Measurements from ENCODE around the gene CRADD. TPM values are rescaled to one million over a fixed set of nuclear protein-coding genes. Genes with fewer than 3 reads are reported as not detected.

The CRADD gene
- total RNA-seq, 1 experiment from 2014 or later = 7.6 TPM

GRCh38 chr12:93679308-93679925 is 2.2 kb downstream of the CRADD start:
- peaks cover 3% of the 10 kb centered on the region; the same call in 1 of the 2 replicates for H3K4me1 ChIP-seq (ENCODE audit: insufficient read depth, low read length)
- H3K79me1 ChIP-seq (ENCODE audit: insufficient read depth, low read depth, low read length, poor library complexity, severe bottlenecking) = no peaks in the 10 kb centered on the region
- no peak overlapping the region for H2BK120ac ChIP-seq (ENCODE audit: low read depth, low read length, poor library complexity, severe bottlenecking)
- H3K27ac Mint-ChIP-seq = peak overlapping the region in 1 of 3 experiments; percentile 99; a peak in 6 of 7 replicates
- no peak for DNase-seq
- peak overlapping the region in 1 of 2 experiments; percentile 55; a peak in 4 of 5 replicates for H3K4me3 Mint-ChIP-seq
- H3T11ph ChIP-seq (ENCODE audit: low read length) = no peak overlapping the region
- H2BK5ac ChIP-seq (ENCODE audit: insufficient read length, low read length) = no peak overlapping the region
- no peak overlapping the region for H3K4ac ChIP-seq (ENCODE audit: low read depth, low read length)
- no peak overlapping the region for H3K14ac ChIP-seq (ENCODE audit: insufficient read depth, low read length)
- no peak overlapping the region for H4K91ac ChIP-seq (ENCODE audit: insufficient read length, low read depth, low read length)
- H3K9me3 Mint-ChIP-seq = no peaks in the 10 kb centered on the region
- no peaks in the 10 kb centered on the region for H3K27me3 ChIP-seq (ENCODE audit: insufficient read depth, low read length)
- H2BK15ac ChIP-seq (ENCODE audit: low read depth, low read length) = no peak overlapping the region
- no peak overlapping the region for H4K5ac ChIP-seq (ENCODE audit: insufficient read length, low read depth, low read length)
- no peaks in the 10 kb centered on the region for H3K79me2 ChIP-seq (ENCODE audit: insufficient read depth, low read length)
- no peak overlapping the region for H3K9ac ChIP-seq (ENCODE audit: extremely low read depth, insufficient read length, low read length)
- no peak overlapping the region for H2BK20ac ChIP-seq (ENCODE audit: low read depth, low read length, poor library complexity, severe bottlenecking)
- peaks cover 0 to 5% (median 5%) of the 10 kb centered on the region in 3 experiments; a peak in 2 of 7 replicates for H3K36me3 Mint-ChIP-seq (ENCODE audit: insufficient read depth in 1 of 3, low read depth in 3 of 3)
- no CpG with 5 or more reads among the region's 8 CpGs for WGBS (ENCODE audit: extremely low coverage, insufficient read length, low lambda C conversion rate)
- no peak overlapping the region for H2AFZ ChIP-seq (ENCODE audit: low read length)
- H3K9me3 ChIP-seq (ENCODE audit: control insufficient read depth, low read depth, low read length) = no peaks in the 10 kb centered on the region
- H3K23me2 ChIP-seq (ENCODE audit: insufficient read length, low read depth, low read length, poor library complexity, severe bottlenecking) = peaks cover 7% of the 10 kb centered on the region
- peaks cover 49% of the 10 kb centered on the region in 2 experiments for H3K4me1 Mint-ChIP-seq
- H4K8ac ChIP-seq (replicated peaks; ENCODE audit: insufficient read length, low read depth, low read length) = no peak overlapping the region
- no peaks in the 10 kb centered on the region for H4K20me1 ChIP-seq (ENCODE audit: control insufficient read depth, insufficient read depth, insufficient read length)
- H3K23ac ChIP-seq (ENCODE audit: insufficient read length, low read depth, low read length) = no peak overlapping the region
- no peak overlapping the region for H3K27ac ChIP-seq (ENCODE audit: insufficient read length, low read depth, low read length)
- H3K18ac ChIP-seq (ENCODE audit: insufficient read length, low read depth, low read length) = no peak overlapping the region
- no peak overlapping the region for H2AK5ac ChIP-seq (ENCODE audit: insufficient read length, low read length)
- no peak overlapping the region for H3K4me2 ChIP-seq (ENCODE audit: insufficient read depth, insufficient read length, low read length)
- no peak for TF ChIP-seq CTCF (conservative IDR thresholded peaks at IDR 0.05)
- H3K56ac ChIP-seq (ENCODE audit: insufficient read length, low read depth, low read length) = no peak overlapping the region
- no peaks in the 10 kb centered on the region; the same call in 1 of the 2 replicates for H3K27me3 Mint-ChIP-seq (ENCODE audit: low read depth)
- no peak overlapping the region for H2BK12ac ChIP-seq (ENCODE audit: insufficient read length, low read depth, low read length)

Measured in H9 (cell line).